Astrocyte (in vitro differentiated cells and primary cell): ENCODE measurements around the gene MPZL1. TPM values are rescaled to one million over a fixed set of nuclear protein-coding genes. Genes with fewer than 3 reads are reported as not detected.

Source experiments
- DNase-seq: peaks from one replicate; pipeline ENCODE4 v3.0.0-alpha.2; 2010; ENCODE audit warnings: low read depth
- FAIRE-seq: peaks from 2 replicates; lab custom pipeline; 2011; peaks lifted over from hg19 to GRCh38; lab: Jason Lieb, UNC
- H2AFZ ChIP-seq: 2 replicates; pipeline ENCODE4 v1.6.0; 2012; ENCODE audit warnings: low read depth, low read length, inconsistent platforms
- H3K27ac ChIP-seq: 2 replicates; pipeline ENCODE4 v1.5.1; 2011; ENCODE audit warnings: low read depth, low read length, inconsistent platforms
- H3K27me3 ChIP-seq: 2 replicates; pipeline ENCODE4 v1.6.0; 2011; ENCODE audit warnings: low read length, inconsistent platforms; ENCODE audit not compliant: insufficient read depth
- H3K36me3 ChIP-seq: 2 replicates; pipeline ENCODE4 v1.5.1; 2011; ENCODE audit warnings: low read length, inconsistent platforms; ENCODE audit not compliant: insufficient read depth
- H3K4me1 ChIP-seq: 2 replicates; pipeline ENCODE4 v1.5.1; 2011; ENCODE audit warnings: low read length, inconsistent platforms; ENCODE audit not compliant: insufficient read depth
- H3K4me2 ChIP-seq: 2 replicates; pipeline ENCODE4 v1.6.0; 2012; ENCODE audit warnings: low read length, inconsistent platforms
- H3K4me3 ChIP-seq: 2 replicates; pipeline ENCODE4 v1.5.1; 2011; ENCODE audit warnings: low read depth, mild to moderate bottlenecking, low read length, inconsistent platforms; ENCODE audit not compliant: insufficient read depth
- H3K79me2 ChIP-seq: 2 replicates; pipeline ENCODE4 v1.6.0; 2012; ENCODE audit warnings: mild to moderate bottlenecking, low read length, inconsistent platforms; ENCODE audit not compliant: insufficient read depth
- H3K9ac ChIP-seq: 2 replicates; pipeline ENCODE4 v1.6.0; 2012; ENCODE audit warnings: mild to moderate bottlenecking, low read length, inconsistent platforms
- H3K9me3 ChIP-seq: 2 replicates; pipeline ENCODE4 v1.5.1; 2012; ENCODE audit warnings: low read depth, mild to moderate bottlenecking, low read length, inconsistent platforms; ENCODE audit not compliant: insufficient read depth
- H4K20me1 ChIP-seq: 2 replicates; pipeline ENCODE4 v1.6.0; 2012; ENCODE audit warnings: low read length, inconsistent platforms; ENCODE audit not compliant: insufficient read depth
- H3K27ac Mint-ChIP-seq: one replicate; pipeline ENCODE4 v1.8.0; 2021; ENCODE audit warnings: mild to moderate bottlenecking, mixed read lengths; ENCODE audit not compliant: unreplicated experiment
- H3K27me3 Mint-ChIP-seq: one replicate; pipeline ENCODE4 v1.8.0; 2021; ENCODE audit warnings: low read depth, mixed read lengths; ENCODE audit not compliant: unreplicated experiment
- H3K36me3 Mint-ChIP-seq: one replicate; pipeline ENCODE4 v1.8.0; 2021; ENCODE audit warnings: low read depth, mixed read lengths; ENCODE audit not compliant: unreplicated experiment
- H3K4me1 Mint-ChIP-seq: one replicate; pipeline ENCODE4 v1.8.0; 2021; ENCODE audit warnings: low read depth, mixed read lengths; ENCODE audit not compliant: unreplicated experiment
- H3K4me3 Mint-ChIP-seq: one replicate; pipeline ENCODE4 v1.8.0; 2021; ENCODE audit warnings: mild to moderate bottlenecking, moderate library complexity, mixed read lengths; ENCODE audit not compliant: unreplicated experiment
- H3K9me3 Mint-ChIP-seq: one replicate; pipeline ENCODE4 v1.8.0; 2021; ENCODE audit warnings: mild to moderate bottlenecking, mixed read lengths; ENCODE audit not compliant: unreplicated experiment
- EZH2 ChIP-seq: IDR thresholded peaks from 2 replicates; pipeline ENCODE4 v1.6.1; 2012; ENCODE audit warnings: mild to moderate bottlenecking, low read length, inconsistent platforms; ENCODE audit not compliant: insufficient read depth
- total RNA-seq: library from RNA; stranded (reverse); gene quantifications from 2 replicates; pipeline ENCODE4 v1.2.1, GENCODE V29; 2021
- TF ChIP-seq, protein P1 (sequence below): IDR thresholded peaks from 2 replicates; pipeline ENCODE4 v1.5.1; 2011; ENCODE audit warnings: low read depth, mild to moderate bottlenecking, inconsistent platforms, low read length, moderate library complexity; ENCODE audit not compliant: insufficient read depth

The MPZL1 gene
- total RNA-seq, 1 donor from 2014 or later: 240 TPM

DNA sequence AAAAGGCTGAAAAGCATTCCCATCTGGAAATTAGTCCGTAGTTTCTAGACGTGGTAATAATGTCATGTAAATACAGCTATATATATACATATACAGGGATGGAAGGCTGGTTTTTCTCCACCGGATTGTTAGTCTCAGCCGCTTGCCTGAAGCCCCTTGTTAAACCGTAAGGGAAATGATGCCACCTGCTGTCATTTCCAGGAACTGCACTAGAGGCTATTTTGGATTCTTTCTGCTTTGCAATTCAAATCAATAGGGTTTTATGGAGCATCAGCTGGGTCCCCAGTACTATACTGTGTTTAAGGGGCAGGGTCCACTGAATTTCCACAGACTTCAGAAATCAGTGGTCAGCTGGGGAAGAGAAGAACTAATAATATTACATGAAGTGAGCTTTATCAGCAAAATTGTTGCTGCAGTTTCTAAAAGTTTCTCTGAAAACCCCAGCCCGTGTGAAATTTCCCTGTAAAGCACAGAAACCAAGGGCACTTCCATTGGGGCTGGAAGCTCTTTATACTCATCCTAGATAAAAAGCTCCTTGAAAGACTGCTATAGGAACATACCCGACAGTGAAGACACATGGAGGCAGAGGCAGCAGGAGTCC, 33.8 kb upstream of the MPZL1 start:
- no peak overlapping the region for H3K4me3 ChIP-seq
- FAIRE-seq (no peak), DNase-seq (peak; percentile 42)
- H3K9me3 ChIP-seq: no peaks in the 10 kb centered on the region
- H3K27ac Mint-ChIP-seq: no peak overlapping the region
- no peak overlapping the region for H3K27ac ChIP-seq
- TF ChIP-seq, protein P1, sequence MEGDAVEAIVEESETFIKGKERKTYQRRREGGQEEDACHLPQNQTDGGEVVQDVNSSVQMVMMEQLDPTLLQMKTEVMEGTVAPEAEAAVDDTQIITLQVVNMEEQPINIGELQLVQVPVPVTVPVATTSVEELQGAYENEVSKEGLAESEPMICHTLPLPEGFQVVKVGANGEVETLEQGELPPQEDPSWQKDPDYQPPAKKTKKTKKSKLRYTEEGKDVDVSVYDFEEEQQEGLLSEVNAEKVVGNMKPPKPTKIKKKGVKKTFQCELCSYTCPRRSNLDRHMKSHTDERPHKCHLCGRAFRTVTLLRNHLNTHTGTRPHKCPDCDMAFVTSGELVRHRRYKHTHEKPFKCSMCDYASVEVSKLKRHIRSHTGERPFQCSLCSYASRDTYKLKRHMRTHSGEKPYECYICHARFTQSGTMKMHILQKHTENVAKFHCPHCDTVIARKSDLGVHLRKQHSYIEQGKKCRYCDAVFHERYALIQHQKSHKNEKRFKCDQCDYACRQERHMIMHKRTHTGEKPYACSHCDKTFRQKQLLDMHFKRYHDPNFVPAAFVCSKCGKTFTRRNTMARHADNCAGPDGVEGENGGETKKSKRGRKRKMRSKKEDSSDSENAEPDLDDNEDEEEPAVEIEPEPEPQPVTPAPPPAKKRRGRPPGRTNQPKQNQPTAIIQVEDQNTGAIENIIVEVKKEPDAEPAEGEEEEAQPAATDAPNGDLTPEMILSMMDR: peak; percentile 97
- TF ChIP-seq EZH2: no peak
- H3K4me1 ChIP-seq: peaks cover 13% of the 10 kb centered on the region
- peaks cover 13% of the 10 kb centered on the region for H3K27me3 Mint-ChIP-seq
- no peak overlapping the region for H3K4me3 Mint-ChIP-seq
- no peaks in the 10 kb centered on the region for H3K9me3 Mint-ChIP-seq
- peaks cover 25% of the 10 kb centered on the region for H3K4me1 Mint-ChIP-seq
- H3K9ac ChIP-seq: no peak overlapping the region
- H2AFZ ChIP-seq: no peak overlapping the region
- H3K36me3 ChIP-seq: no peaks in the 10 kb centered on the region
- H3K4me2 ChIP-seq: no peak overlapping the region
- peaks cover 7% of the 10 kb centered on the region for H3K27me3 ChIP-seq
- H4K20me1 ChIP-seq: no peaks in the 10 kb centered on the region
- H3K79me2 ChIP-seq: no peaks in the 10 kb centered on the region
- H3K36me3 Mint-ChIP-seq: no peaks in the 10 kb centered on the region

DNA sequence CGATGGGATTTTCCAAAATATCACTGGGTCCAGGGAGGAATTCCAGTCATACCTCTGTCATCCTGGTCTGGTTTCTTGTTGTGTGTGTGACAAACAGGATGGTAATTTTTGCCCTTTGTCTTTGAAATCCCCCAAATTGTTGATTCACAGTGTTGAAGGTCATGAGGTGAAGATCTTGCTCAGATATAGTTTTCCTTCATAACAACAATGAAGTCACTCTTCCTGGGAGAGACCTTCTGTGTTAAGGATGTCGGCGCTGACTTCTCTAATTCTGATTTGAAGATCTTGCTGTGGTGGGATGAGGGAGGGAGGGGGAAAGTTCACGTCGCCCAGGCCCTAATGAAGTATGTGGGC, 32.2 kb upstream of the MPZL1 start:
- no peak overlapping the region for H3K27ac ChIP-seq
- H3K27me3 ChIP-seq: peaks cover 7% of the 10 kb centered on the region
- no peak overlapping the region for H3K4me2 ChIP-seq
- TF ChIP-seq, protein P1: no peak
- TF ChIP-seq EZH2: no peak
- H3K4me3 ChIP-seq: no peak overlapping the region
- no peak overlapping the region for H3K4me3 Mint-ChIP-seq
- no peaks in the 10 kb centered on the region for H3K9me3 ChIP-seq
- DNase-seq: no peak
- no peaks in the 10 kb centered on the region for H3K79me2 ChIP-seq
- H3K9me3 Mint-ChIP-seq: no peaks in the 10 kb centered on the region
- H4K20me1 ChIP-seq: no peaks in the 10 kb centered on the region
- H3K9ac ChIP-seq: no peak overlapping the region
- H3K4me1 ChIP-seq: peaks cover 8% of the 10 kb centered on the region
- H3K27me3 Mint-ChIP-seq: peaks cover 19% of the 10 kb centered on the region
- no peaks in the 10 kb centered on the region for H3K36me3 ChIP-seq
- peaks cover 13% of the 10 kb centered on the region for H3K4me1 Mint-ChIP-seq
- no peak overlapping the region for H2AFZ ChIP-seq
- H3K36me3 Mint-ChIP-seq: no peaks in the 10 kb centered on the region
- H3K27ac Mint-ChIP-seq: no peak overlapping the region
- FAIRE-seq: no peak

DNA sequence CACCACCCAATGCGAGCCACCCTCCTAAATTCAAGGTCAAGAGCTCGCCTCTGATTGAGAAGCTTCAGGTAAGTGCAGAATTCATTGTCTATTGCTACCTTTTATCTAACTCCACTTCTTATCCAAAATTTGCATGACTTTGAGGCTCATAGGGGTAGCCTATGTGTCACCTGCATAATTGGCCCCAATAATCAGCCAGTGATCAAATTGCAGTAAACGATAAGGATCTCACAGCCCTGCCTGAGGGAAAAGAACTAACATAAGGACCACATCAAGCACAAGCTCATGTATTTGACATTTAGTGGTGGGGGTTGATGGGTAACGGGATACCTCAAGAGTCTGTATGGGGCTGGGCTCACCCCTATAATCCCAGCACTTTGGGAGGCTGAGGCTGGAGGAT, 31.7 kb upstream of the MPZL1 start:
- H4K20me1 ChIP-seq: no peaks in the 10 kb centered on the region
- H3K27me3 Mint-ChIP-seq: peaks cover 19% of the 10 kb centered on the region
- H3K4me1 ChIP-seq: peaks cover 8% of the 10 kb centered on the region
- H3K36me3 ChIP-seq: no peaks in the 10 kb centered on the region
- H3K9me3 ChIP-seq: no peaks in the 10 kb centered on the region
- no peaks in the 10 kb centered on the region for H3K79me2 ChIP-seq
- no peaks in the 10 kb centered on the region for H3K9me3 Mint-ChIP-seq
- peaks cover 13% of the 10 kb centered on the region for H3K4me1 Mint-ChIP-seq
- H3K4me3 ChIP-seq: no peak overlapping the region
- no peak overlapping the region for H3K27ac Mint-ChIP-seq
- no peak overlapping the region for H3K4me3 Mint-ChIP-seq
- no peak for DNase-seq
- H3K27ac ChIP-seq: no peak overlapping the region
- H3K4me2 ChIP-seq: no peak overlapping the region
- no peaks in the 10 kb centered on the region for H3K36me3 Mint-ChIP-seq
- H3K9ac ChIP-seq: no peak overlapping the region
- H3K27me3 ChIP-seq: peaks cover 7% of the 10 kb centered on the region
- FAIRE-seq: no peak
- H2AFZ ChIP-seq: no peak overlapping the region
- TF ChIP-seq, protein P1: no peak
